HG02763 (cell line): ENCODE results near the gene ARHGAP32.

ENCODE experiments used
- ATAC-seq: cut with Tn5 transposase; IDR thresholded peaks from one replicate; pipeline ENCODE4 v1.9.1; 2021; ENCODE audit warnings: mild to moderate bottlenecking, moderate library complexity; ENCODE audit not compliant: unreplicated experiment

Gene ARHGAP32

DNA sequence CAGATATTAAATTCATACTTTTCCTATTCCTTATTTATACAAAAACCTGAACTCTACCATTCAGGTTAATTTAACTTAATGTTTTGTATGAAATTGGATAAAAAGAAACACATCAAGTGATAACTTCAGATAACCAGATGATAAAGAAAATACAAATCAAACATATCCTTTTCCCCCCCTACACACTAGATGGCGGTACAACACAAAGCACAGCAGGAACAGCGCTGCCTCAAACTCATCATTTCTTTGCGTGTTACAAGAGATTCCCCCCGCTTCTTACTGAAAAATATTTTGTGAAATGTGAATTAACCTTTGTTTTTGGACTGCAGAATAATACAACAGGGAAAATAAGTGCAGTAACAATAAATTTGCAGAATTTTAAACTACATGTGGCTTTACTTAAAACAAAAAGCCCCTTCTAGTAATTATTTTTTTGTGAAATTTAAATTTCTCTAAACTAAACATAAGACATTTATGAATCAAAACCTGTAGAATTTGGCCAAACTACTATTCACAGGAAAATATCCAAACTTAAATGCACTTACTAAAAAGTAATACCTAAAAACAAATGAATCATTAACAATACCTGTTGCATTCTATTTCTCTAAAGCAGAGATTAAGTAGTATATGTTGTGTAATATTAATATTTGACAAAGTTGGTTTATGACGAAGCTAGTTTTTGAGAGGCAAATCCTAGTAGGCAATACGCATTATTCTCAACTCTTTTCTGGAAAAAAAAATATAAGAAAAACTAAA lies 74.4 kb downstream of the ARHGAP32 start:
- ATAC-seq, result no peak

DNA sequence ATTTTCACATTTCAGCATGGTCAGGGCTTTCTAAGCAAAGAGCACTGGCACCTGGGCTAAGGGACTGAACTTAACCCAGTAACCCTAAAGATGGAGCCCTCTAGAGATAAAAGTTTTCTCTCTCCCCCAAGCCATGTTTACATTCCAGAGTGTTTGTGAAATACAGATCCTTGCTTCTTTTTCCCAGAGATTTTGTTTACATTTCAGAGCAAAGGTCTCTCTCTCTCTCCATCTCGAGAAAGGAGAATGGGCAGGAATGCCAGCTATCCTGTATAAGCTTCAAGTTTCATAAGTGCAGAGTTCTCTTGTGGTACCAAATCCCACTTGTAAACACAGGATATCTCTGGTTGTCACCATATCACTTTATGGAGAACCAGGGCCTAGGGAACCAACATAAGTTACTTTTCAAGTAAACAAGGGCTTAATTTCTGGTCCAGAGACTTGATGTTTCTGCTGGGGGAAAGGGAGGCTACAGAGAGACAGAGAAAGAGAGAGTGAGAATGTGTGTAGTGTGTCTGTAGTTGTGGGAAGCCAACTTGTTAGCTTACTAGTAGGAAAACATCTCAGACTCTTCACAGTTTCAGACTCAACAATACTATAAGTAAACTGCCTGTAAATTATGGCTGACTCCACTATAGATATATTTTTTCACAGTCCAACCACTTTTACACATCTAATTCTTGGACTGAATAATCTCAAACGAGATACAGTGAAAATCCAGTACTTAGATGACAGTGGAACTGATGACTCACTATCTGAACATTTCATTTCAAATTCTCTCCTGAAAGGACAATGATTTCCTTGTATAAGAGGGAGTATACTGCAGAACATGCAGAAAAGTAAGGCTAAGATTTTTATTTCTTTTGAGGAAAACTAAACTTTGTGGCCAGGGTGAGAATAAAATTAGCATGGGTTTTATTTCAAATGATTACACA lies 76.2 kb downstream of the ARHGAP32 start:
- ATAC-seq, result no peak

DNA sequence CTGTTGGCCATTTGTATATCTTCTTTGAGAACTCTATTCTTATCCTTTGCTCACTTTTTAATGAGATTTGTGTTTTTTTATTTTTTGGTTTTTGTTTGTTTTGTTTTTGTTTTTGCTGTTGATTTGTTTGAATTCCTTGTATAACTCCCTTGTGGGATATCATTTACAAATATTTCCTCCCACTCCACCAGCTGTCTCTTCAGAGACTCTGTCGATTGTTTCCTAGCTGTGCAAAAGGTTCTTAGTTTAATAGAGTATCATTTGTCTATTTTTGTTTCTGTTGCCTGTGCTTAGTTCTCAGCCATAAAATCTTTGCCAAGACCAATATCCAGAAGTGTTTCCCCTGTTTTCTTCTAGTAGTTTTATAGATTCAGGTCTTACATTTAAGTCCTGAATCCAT lies 82.4 kb downstream of the ARHGAP32 start:
- ATAC-seq, result no peak

DNA sequence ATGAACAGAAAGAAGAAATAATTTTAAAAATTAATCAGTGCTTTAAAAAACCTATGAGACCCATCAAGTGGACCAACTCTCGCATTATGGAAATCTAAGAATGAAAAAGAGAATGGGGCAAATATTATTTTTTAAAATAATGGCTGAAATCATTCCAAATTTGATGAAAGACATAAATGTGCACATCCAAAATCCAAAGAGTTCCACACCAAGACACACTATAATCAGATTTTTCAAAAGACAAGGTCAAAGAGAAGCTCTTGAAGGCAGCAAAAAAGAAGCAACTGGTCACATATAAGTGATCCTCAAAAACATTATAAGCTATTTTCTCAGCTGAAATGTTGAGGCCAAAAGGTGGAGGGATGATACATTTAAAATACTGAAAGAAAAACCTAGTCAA lies 85.3 kb downstream of the ARHGAP32 start:
- no peak for ATAC-seq

DNA sequence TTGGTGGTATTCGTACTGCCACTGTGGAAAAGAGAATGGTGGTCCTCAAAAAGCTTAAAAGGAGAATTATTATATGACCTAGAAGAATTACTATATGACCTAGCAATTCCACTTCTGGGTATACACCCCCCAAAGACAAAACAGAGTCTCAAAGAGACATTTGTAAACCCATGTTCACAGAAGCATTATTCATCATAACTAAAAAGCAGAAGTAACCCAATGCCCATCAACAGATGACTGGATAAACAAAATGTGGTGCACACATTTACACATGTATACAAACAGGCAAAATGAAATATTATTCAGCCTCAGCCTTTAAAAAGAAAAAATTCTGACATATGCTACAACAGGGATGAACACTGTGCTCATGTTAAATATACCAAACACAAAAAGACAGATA lies 89.4 kb downstream of the ARHGAP32 start:
- ATAC-seq, result no peak

DNA sequence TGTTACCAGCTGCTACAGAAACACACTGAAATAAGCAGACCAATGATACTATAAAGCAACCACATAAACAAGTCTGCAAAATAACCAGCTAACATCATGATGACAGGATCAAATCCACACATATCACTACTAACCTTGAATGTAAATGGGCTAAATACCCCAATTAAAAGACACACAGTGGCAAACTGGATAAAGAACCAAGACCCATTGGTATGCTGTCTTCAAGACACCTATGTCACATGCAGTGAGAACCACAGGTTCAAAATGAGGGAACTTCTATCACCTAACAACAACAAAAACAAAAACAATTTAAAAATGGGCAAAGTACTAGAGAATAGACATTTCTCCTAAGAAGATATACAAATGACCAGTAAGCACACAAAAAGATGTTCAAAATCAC lies 89.9 kb downstream of the ARHGAP32 start:
- no peak for ATAC-seq

GRCh38 chr11:129093283-129093682 lies 98.8 kb downstream of the ARHGAP32 start:
- no peak for ATAC-seq

DNA sequence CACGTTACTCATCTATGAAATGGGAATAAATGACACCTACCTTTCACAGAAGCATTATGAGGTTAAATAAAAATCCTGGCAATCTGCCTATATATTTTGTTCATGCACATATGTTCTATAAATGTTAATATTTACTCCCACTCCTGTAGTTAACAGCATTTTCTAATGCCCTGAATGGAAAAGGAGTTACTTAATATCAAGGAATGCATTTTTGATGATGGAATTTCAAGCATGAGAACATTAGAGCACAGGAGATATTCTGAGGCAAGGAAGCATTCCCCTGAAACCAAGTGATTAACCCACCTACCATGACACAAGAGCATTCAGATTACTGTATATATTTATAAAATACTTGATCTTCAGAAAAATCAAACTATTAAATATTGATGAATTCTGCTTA lies 102.1 kb downstream of the ARHGAP32 start:
- ATAC-seq, result no peak

DNA sequence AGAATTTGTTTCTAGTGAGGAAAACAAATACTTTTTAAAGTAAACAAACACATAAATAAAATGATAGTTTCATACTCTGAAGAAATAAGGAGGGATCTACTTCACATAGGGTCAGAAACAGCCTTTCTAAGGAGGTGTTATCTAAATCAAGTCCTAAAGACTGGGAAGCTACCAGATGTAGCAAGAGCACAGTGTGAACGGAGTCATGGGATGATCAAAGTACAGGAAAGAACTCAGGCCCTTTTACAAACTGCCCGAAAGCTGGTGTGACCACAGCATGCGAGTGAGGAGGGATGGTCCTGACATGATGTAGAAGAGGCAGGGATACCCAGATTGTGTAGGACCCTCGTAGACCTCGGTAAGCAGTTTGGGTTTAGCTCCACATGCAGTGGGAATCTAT lies 102.8 kb downstream of the ARHGAP32 start:
- ATAC-seq, result no peak

GRCh38 chr11:129086976-129087375 lies 105.1 kb downstream of the ARHGAP32 start:
- ATAC-seq, result no peak

GRCh38 chr11:129077191-129077590 lies 114.9 kb downstream of the ARHGAP32 start:
- no peak for ATAC-seq

DNA sequence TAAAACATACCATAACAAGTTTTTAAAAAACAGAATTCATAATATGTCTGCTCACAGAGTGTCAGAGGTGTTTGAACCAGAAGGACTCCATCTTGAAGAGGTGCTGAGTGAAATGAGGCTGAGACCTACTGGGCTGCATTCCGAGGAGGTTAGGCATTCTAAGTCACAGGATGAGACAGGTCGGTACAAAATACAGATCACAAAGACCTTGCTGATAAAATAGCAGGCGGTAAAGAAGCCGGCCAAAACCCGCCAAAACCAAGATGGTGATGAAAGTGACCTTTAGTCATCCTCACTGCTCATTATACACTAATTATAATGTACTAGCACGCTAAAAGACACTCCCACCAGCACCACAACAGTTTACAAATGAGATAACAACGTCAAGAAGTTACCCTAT lies 116.4 kb downstream of the ARHGAP32 start:
- no peak for ATAC-seq

- no peak for ATAC-seq
Measured at GRCh38 chr11:129067454-129067853, 124.7 kb downstream of the ARHGAP32 start.

DNA sequence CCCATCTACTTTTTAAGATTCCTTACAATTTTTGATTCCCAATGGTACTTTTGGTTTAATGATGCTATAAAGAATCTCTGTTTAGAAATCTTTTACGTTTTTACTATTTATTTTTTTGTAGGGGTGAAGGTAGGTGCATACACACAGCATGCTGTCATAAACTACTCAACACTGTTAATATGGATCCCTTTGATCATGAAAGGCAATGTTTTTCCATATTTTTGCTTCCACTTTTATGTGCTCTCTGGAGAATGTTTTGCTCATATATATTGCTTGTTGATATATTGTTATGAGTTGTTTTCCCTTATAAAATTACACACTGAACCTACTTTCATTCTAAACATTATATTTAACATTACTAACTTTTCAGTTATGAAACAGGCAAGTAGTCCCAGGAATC lies 125.9 kb downstream of the ARHGAP32 start:
- no peak for ATAC-seq

GRCh38 chr11:129063118-129063517 lies 129.0 kb downstream of the ARHGAP32 start:
- ATAC-seq, result no peak

DNA sequence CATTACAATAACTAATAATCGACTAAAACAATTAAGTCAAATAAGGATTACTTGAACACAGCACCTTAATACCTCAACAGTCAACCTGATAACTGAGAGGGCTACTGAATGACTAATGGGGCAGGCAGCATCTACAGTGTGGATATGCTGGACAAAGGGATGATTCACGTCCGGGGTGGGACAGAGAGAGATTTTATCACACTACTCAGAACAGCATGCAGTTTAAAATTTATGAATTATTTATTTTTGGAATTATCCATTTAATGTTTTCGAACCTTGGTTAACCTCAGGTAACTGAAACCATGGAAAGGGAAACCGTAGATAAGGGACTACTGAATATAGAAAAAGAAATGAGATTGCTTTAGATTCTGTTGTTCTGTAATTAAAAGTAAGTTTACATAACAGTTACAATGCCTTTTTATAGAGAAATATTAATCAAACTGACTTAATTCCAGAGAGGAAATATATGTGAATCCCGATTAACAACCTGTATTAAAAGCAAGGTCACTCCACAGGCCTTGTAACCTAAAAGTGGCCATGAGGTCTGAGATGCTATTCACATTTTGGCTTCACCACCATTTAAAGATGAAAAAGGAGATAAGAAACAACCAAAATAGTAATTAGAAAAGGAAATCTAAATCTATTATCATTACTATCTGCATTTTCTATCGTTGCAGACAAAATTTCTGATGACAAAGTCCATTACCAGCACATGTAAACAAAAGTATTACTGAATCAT lies 130.5 kb downstream of the ARHGAP32 start:
- ATAC-seq, result no peak

- no peak for ATAC-seq
Measured at GRCh38 chr11:129056916-129057315, 135.2 kb downstream of the ARHGAP32 start.

DNA sequence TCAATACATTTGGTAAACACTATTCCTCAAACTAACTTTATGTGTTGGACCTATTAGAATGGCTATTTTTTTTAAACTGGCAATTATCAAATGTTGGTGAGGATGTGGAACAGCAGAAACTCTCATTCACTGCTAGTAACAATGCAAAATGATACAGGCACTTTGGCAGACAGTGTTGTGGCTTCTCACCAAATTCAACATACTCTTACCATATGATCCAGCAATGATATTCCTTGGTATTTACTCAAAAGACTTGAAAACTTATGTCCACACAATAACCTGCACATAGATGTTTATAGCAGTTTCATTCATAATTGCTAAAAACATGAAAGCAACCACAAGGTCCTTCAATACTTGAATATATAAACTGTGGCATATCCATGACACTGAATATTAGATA lies 136.9 kb downstream of the ARHGAP32 start:
- ATAC-seq, result no peak

GRCh38 chr11:129048911-129049310 lies 143.2 kb downstream of the ARHGAP32 start:
- no peak for ATAC-seq

- ATAC-seq, result no peak
Measured at GRCh38 chr11:129045150-129045549, 147.0 kb downstream of the ARHGAP32 start.

- no peak for ATAC-seq
Measured at GRCh38 chr11:129042503-129042902, 149.6 kb downstream of the ARHGAP32 start.
